Mesenchymal stem cell (in vitro differentiated cells and primary cell): ENCODE results near the gene UBE2J1.
"Not testable (repeated sequence)": the region's sequence is repeated elsewhere in the genome, so short reads cannot be mapped to it uniquely, and the experiment has no call there.

Experiments used
- DNase-seq: peaks from one replicate; pipeline ENCODE4 v3.0.0-alpha.2; 2013
- H2AFZ ChIP-seq: one replicate; pipeline ENCODE4 v1.6.1; 2013; ENCODE audit warnings: low read depth, mild to moderate bottlenecking, control low read depth, inconsistent platforms, low read length, moderate library complexity
- H2AK5ac ChIP-seq: 2 replicates; pipeline ENCODE4 v1.6.1; 2013; ENCODE audit warnings: low read length, moderate library complexity, mild to moderate bottlenecking, inconsistent platforms; ENCODE audit not compliant: severe bottlenecking
- H2BK120ac ChIP-seq: one replicate; pipeline ENCODE4 v1.6.1; 2013; ENCODE audit warnings: low read depth, mild to moderate bottlenecking, inconsistent platforms, low read length, moderate library complexity
- H2BK12ac ChIP-seq, 2 experiments: one replicate each; pipeline ENCODE4 v1.6.1; 2013; ENCODE audit warnings: inconsistent platforms in 2 of 2, low read length in 2 of 2, mild to moderate bottlenecking in 2 of 2, moderate library complexity in 2 of 2, control low read depth in 1 of 2
- H2BK15ac ChIP-seq: one replicate; pipeline ENCODE4 v1.6.1; 2013; ENCODE audit warnings: mild to moderate bottlenecking, low read depth, inconsistent platforms; ENCODE audit not compliant: poor library complexity, severe bottlenecking
- H2BK5ac ChIP-seq: 2 replicates; pipeline ENCODE4 v1.6.1; 2013; ENCODE audit warnings: low read depth, mild to moderate bottlenecking, low read length, control low read depth, inconsistent platforms; ENCODE audit not compliant: poor library complexity, severe bottlenecking
- H3K14ac ChIP-seq, 2 experiments: one replicate each; pipeline ENCODE4 v1.6.1; 2013; ENCODE audit warnings: inconsistent platforms in 2 of 2, low read length in 2 of 2, control low read depth in 1 of 2, mild to moderate bottlenecking in 1 of 2, moderate library complexity in 1 of 2
- H3K18ac ChIP-seq, 2 experiments: one replicate each; pipeline ENCODE4 v1.6.1; 2013; ENCODE audit warnings: inconsistent platforms in 2 of 2, low read length in 2 of 2, control low read depth in 1 of 2, low read depth in 1 of 2, mild to moderate bottlenecking in 1 of 2
- H3K23ac ChIP-seq, 2 experiments: one replicate each; pipeline ENCODE4 v1.6.1; 2013; ENCODE audit warnings: inconsistent platforms in 2 of 2, low read length in 2 of 2, mild to moderate bottlenecking in 2 of 2, moderate library complexity in 2 of 2, control low read depth in 1 of 2
- H3K27ac ChIP-seq: 2 replicates; pipeline ENCODE4 v1.5.1; 2013; ENCODE audit warnings: mild to moderate bottlenecking, moderate library complexity, low read length, control low read depth, inconsistent platforms; ENCODE audit not compliant: poor library complexity, severe bottlenecking
- H3K27me3 ChIP-seq, 2 experiments: 2 replicates each; pipeline versions ENCODE4 v1.6.1 to v1.7.0; 2013; ENCODE audit warnings: low read length in 2 of 2, mild to moderate bottlenecking in 2 of 2, moderate library complexity in 2 of 2, control low read depth in 1 of 2, inconsistent platforms in 1 of 2; ENCODE audit not compliant: control insufficient read depth in 1 of 2, insufficient read depth in 1 of 2
- H3K36me3 ChIP-seq, 2 experiments: 2 replicates each; pipeline versions ENCODE4 v1.6.1 to v1.7.0; 2013; ENCODE audit warnings: low read length in 2 of 2, control low read depth in 1 of 2, inconsistent platforms in 1 of 2, low read depth in 1 of 2, mild to moderate bottlenecking in 1 of 2; ENCODE audit not compliant: insufficient read depth in 2 of 2, control insufficient read depth in 1 of 2
- H3K4ac ChIP-seq, 2 experiments: one replicate each; pipeline ENCODE4 v1.6.1; 2013; ENCODE audit warnings: inconsistent platforms in 2 of 2, low read length in 2 of 2, mild to moderate bottlenecking in 2 of 2, moderate library complexity in 2 of 2, control low read depth in 1 of 2, low read depth in 1 of 2
- H3K4me1 ChIP-seq: 2 replicates; pipeline ENCODE4 v1.6.1; 2013; ENCODE audit warnings: low read depth, low read length, control low read depth; ENCODE audit not compliant: control insufficient read depth, insufficient read depth
- H3K4me2 ChIP-seq: 2 replicates; pipeline ENCODE4 v1.6.1; 2013; ENCODE audit warnings: low read length, mild to moderate bottlenecking, inconsistent platforms; ENCODE audit not compliant: poor library complexity, severe bottlenecking
- H3K4me3 ChIP-seq, 2 experiments: 2 replicates each; pipeline versions ENCODE4 v1.5.1 to v1.7.0; 2013; ENCODE audit warnings: low read length in 2 of 2, mild to moderate bottlenecking in 2 of 2, control low read depth in 1 of 2, low read depth in 1 of 2; ENCODE audit not compliant: insufficient read depth in 1 of 2
- H3K79me1 ChIP-seq: replicated peaks from 2 replicates; pipeline ENCODE4 v1.6.1; 2013; ENCODE audit warnings: mild to moderate bottlenecking, control low read depth, low read length, inconsistent platforms; ENCODE audit not compliant: poor library complexity, severe bottlenecking
- H3K9ac ChIP-seq: 2 replicates; pipeline ENCODE4 v1.7.0; 2013; ENCODE audit warnings: mild to moderate bottlenecking, low read length, moderate library complexity
- H3K9me3 ChIP-seq: 2 replicates; pipeline ENCODE4 v1.7.0; 2013; ENCODE audit warnings: mild to moderate bottlenecking, low read length; ENCODE audit not compliant: control insufficient read depth
- H4K8ac ChIP-seq: one replicate; pipeline ENCODE4 v1.6.1; 2013; ENCODE audit warnings: inconsistent platforms, mild to moderate bottlenecking, low read length, moderate library complexity
- H4K91ac ChIP-seq: one replicate; pipeline ENCODE4 v1.6.1; 2013; ENCODE audit warnings: mild to moderate bottlenecking, low read length, inconsistent platforms
- WGBS: methylation state at CpG from one replicate; pipeline ENCODE4 v1.1.7; 2013; ENCODE audit warnings: mixed read lengths; 5-methylcytosine and 5-hydroxymethylcytosine counted together

Gene UBE2J1

GRCh38 chr6:89397884-89398283, 45.4 kb upstream of the UBE2J1 start:
- not testable (repeated sequence) for H3K4me2 ChIP-seq, H3K27me3 ChIP-seq, DNase-seq, H2BK120ac ChIP-seq, H2AK5ac ChIP-seq, H3K18ac ChIP-seq, H2AFZ ChIP-seq, H3K14ac ChIP-seq, H3K23ac ChIP-seq, H4K91ac ChIP-seq, H2BK12ac ChIP-seq, H3K27ac ChIP-seq, H3K4me1 ChIP-seq, H2BK15ac ChIP-seq, H3K9ac ChIP-seq, H4K8ac ChIP-seq, H3K9me3 ChIP-seq, H2BK5ac ChIP-seq, H3K36me3 ChIP-seq, H3K4ac ChIP-seq, H3K79me1 ChIP-seq, H3K4me3 ChIP-seq
- 71% methylated on average over 3 of the region's 4 CpGs for WGBS

GRCh38 chr6:89393659-89394058, 41.1 kb upstream of the UBE2J1 start:
- H2BK5ac ChIP-seq, result no peak overlapping the region
- no peak overlapping the region for H4K91ac ChIP-seq
- WGBS, result 86% methylated on average over 1 of the region's 1 CpG
- no peak for DNase-seq
- no peak overlapping the region for H2BK12ac ChIP-seq
- H3K27me3 ChIP-seq, result no peaks in the 10 kb centered on the region
- H3K79me1 ChIP-seq, result no peaks in the 10 kb centered on the region
- H3K36me3 ChIP-seq, result no peaks in the 10 kb centered on the region
- H3K9ac ChIP-seq, result no peak overlapping the region
- no peak overlapping the region for H4K8ac ChIP-seq
- H2AK5ac ChIP-seq, result no peak overlapping the region
- no peak overlapping the region for H3K27ac ChIP-seq
- H3K4me3 ChIP-seq, result no peak overlapping the region
- H3K14ac ChIP-seq, result no peak overlapping the region
- H3K4me1 ChIP-seq, result no peaks in the 10 kb centered on the region
- no peak overlapping the region for H3K23ac ChIP-seq
- no peak overlapping the region for H2BK15ac ChIP-seq
- no peak overlapping the region for H3K4me2 ChIP-seq
- H3K18ac ChIP-seq, result no peak overlapping the region
- H3K9me3 ChIP-seq, result peaks cover 7% of the 10 kb centered on the region
- H2BK120ac ChIP-seq, result no peak overlapping the region
- no peak overlapping the region for H2AFZ ChIP-seq
- H3K4ac ChIP-seq, result no peak overlapping the region

GRCh38 chr6:89392823-89393222, 40.3 kb upstream of the UBE2J1 start:
- H3K4ac ChIP-seq, result no peak overlapping the region
- no peaks in the 10 kb centered on the region for H3K27me3 ChIP-seq
- H3K79me1 ChIP-seq, result no peaks in the 10 kb centered on the region
- no peak overlapping the region for H4K8ac ChIP-seq
- H4K91ac ChIP-seq, result no peak overlapping the region
- H2BK12ac ChIP-seq, result no peak overlapping the region
- peaks cover 7% of the 10 kb centered on the region for H3K9me3 ChIP-seq
- H3K14ac ChIP-seq, result no peak overlapping the region
- no peak overlapping the region for H3K4me3 ChIP-seq
- no peaks in the 10 kb centered on the region for H3K4me1 ChIP-seq
- no peak overlapping the region for H3K9ac ChIP-seq
- no peak overlapping the region for H2BK15ac ChIP-seq
- no peak overlapping the region for H2AK5ac ChIP-seq
- no peak for DNase-seq
- H2BK5ac ChIP-seq, result no peak overlapping the region
- H2BK120ac ChIP-seq, result no peak overlapping the region
- H3K4me2 ChIP-seq, result no peak overlapping the region
- H3K18ac ChIP-seq, result no peak overlapping the region
- H3K27ac ChIP-seq, result no peak overlapping the region
- no peak overlapping the region for H3K23ac ChIP-seq
- H2AFZ ChIP-seq, result no peak overlapping the region
- H3K36me3 ChIP-seq, result no peaks in the 10 kb centered on the region

- Histone ChIP-seq H4K91ac (no peak overlapping the region), H3K9ac (no peak overlapping the region), H3K18ac (no peak overlapping the region), H3K23ac (no peak overlapping the region), H2AK5ac (no peak overlapping the region), H3K4me3 (no peak overlapping the region), H4K8ac (no peak overlapping the region), H3K4me1 (peaks cover 2% of the 10 kb centered on the region), H3K9me3 (peaks cover 6% of the 10 kb centered on the region), H3K4ac (no peak overlapping the region), H3K14ac (no peak overlapping the region), H2BK120ac (no peak overlapping the region), H3K79me1 (no peaks in the 10 kb centered on the region), H2BK12ac (no peak overlapping the region), H3K27me3 (no peaks in the 10 kb centered on the region), H3K27ac (no peak overlapping the region), H2AFZ (no peak overlapping the region), H3K36me3 (no peaks in the 10 kb centered on the region), H3K4me2 (no peak overlapping the region), H2BK15ac (no peak overlapping the region), H2BK5ac (no peak overlapping the region)
- WGBS, result 93% methylated on average over 5 of the region's 6 CpGs
- DNase-seq, result no peak
These were observed 36.3 kb upstream of the UBE2J1 start for GRCh38 chr6:89388846-89389245.
